AG04450 (cell line): ENCODE results near the gene OR7G2. TPM values are rescaled to one million over a fixed set of nuclear protein-coding genes. Genes with fewer than 3 reads are reported as not detected.

Experiments
- CTCF ChIA-PET: fragments of 300-600, 350-600 bp; formaldehyde crosslinking; extraction: SDS; loops from one replicate; lab custom pipeline; 2022; ENCODE audit warnings: antibody characterized with exemption, inconsistent platforms; lab: Charles Lee
- POLR2A ChIA-PET: fragments of 350-600 bp; formaldehyde crosslinking; extraction: SDS; loops from one replicate; lab custom pipeline; 2021; ENCODE audit warnings: antibody characterized with exemption, inconsistent platforms; lab: Yijun Ruan, JAX
- DNase-seq: peaks from one replicate; pipeline ENCODE4 v3.0.0-alpha.2; 2011; ENCODE audit warnings: low read depth, low spot score
- H3K27ac ChIP-seq: one replicate; pipeline ENCODE4 v1.5.1; 2012; ENCODE audit warnings: low read depth, low read length, control low read depth
- H3K27me3 ChIP-seq: one replicate; pipeline ENCODE4 v1.6.0; 2012; ENCODE audit warnings: low read length; ENCODE audit not compliant: control insufficient read depth, insufficient read depth
- H3K4me3 ChIP-seq: 2 replicates; pipeline ENCODE4 v1.5.1; 2011; ENCODE audit warnings: mild to moderate bottlenecking, low read depth, low read length, control low read depth
- H3K9me3 ChIP-seq: 2 replicates; pipeline ENCODE4 v1.5.1; 2012; ENCODE audit warnings: low read length; ENCODE audit not compliant: control insufficient read depth, insufficient read depth
- polyA plus RNA-seq: library from polyadenylated mRNA; depleted of rRNA; stranded (reverse); fragments of >200 nt; gene quantifications from 2 replicates; pipeline ENCODE4 v1.2.3, GENCODE V29; 2011
- TF ChIP-seq, protein P1 (sequence below): IDR thresholded peaks from 2 replicates; pipeline ENCODE4 v1.5.1; 2011; ENCODE audit warnings: low read depth, low read length, control low read depth, inconsistent platforms

Gene OR7G2
- polyA plus RNA-seq, 1 experiment: not detected

DNA sequence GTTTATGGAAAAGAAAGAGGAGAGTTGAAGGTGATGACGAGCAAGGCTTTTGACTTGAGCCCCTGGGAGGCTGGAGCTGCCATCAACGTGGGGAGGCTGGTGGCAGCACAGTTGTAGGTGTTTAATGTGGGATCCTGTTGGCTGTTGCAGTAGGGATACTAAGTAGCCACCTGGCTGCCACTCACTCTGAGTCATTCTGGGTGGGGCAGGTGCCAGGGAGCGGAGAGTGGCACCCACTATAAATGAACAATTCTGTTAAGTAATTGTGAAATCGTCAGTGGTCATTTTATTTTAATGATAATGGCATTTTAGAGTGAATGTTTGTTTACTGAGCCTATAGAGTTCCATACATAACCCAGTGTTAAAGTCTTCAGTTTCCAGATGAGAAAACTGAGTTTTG, 42.7 kb upstream of the OR7G2 start:
- ChIA-PET CTCF (no interaction called here), POLR2A (no interaction called here)
- Histone ChIP-seq H3K4me3 (no peak overlapping the region), H3K27ac (no peak overlapping the region), H3K9me3 (peaks cover 74% of the 10 kb centered on the region), H3K27me3 (no peaks in the 10 kb centered on the region)
- TF ChIP-seq, protein P1, sequence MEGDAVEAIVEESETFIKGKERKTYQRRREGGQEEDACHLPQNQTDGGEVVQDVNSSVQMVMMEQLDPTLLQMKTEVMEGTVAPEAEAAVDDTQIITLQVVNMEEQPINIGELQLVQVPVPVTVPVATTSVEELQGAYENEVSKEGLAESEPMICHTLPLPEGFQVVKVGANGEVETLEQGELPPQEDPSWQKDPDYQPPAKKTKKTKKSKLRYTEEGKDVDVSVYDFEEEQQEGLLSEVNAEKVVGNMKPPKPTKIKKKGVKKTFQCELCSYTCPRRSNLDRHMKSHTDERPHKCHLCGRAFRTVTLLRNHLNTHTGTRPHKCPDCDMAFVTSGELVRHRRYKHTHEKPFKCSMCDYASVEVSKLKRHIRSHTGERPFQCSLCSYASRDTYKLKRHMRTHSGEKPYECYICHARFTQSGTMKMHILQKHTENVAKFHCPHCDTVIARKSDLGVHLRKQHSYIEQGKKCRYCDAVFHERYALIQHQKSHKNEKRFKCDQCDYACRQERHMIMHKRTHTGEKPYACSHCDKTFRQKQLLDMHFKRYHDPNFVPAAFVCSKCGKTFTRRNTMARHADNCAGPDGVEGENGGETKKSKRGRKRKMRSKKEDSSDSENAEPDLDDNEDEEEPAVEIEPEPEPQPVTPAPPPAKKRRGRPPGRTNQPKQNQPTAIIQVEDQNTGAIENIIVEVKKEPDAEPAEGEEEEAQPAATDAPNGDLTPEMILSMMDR: no peak
- DNase-seq: no peak

DNA sequence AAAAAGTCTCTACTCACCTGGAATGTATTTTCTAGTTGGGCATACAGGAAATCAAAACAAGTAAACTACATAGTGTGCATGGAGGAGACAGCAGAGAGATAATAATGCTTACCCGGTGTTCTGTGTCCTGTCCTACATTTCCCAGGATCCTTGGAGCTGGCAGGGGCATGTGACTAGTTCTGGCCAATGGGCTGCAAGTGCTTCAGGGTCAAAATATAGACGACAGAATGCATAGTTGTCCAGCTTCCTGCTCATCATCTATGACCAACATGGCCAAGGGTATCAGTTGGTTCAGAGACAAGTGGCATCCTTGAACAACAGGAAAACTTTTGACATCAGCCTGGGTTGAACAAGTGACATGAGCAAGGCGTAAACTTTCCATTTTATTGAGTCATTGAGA, 41.4 kb upstream of the OR7G2 start:
- TF ChIP-seq, protein P1: no peak
- Histone ChIP-seq H3K27me3 (no peaks in the 10 kb centered on the region), H3K4me3 (no peak overlapping the region), H3K27ac (no peak overlapping the region), H3K9me3 (peaks cover 76% of the 10 kb centered on the region)
- ChIA-PET CTCF (no interaction called here), POLR2A (no interaction called here)
- no peak for DNase-seq

DNA sequence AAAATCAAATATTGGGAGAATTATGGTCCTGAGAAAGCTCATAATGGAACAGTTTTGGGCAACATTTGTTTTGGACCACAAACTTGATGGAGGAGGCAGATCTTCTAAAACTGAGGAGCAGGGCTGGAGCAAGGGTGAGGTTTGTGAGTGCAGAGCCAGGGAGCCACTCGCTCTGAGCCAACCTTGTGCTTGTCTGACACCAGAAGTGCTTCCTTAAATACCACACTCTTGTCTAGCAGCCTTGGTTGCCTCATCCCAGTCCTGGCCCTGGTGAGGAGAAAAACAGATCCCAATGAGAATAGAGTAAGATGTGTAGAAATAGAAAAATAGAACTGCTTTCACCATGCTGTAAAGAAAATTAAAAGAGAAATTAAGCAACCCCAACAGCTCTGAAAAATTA, 39.6 kb upstream of the OR7G2 start:
- H3K4me3 ChIP-seq: no peak overlapping the region
- TF ChIP-seq, protein P1: no peak
- POLR2A ChIA-PET: interaction anchor here (0.6 kb wide), 1 partner anchor 78 kb away, joined by 3 read pairs; no protein-coding TSS in a partner anchor

DNA sequence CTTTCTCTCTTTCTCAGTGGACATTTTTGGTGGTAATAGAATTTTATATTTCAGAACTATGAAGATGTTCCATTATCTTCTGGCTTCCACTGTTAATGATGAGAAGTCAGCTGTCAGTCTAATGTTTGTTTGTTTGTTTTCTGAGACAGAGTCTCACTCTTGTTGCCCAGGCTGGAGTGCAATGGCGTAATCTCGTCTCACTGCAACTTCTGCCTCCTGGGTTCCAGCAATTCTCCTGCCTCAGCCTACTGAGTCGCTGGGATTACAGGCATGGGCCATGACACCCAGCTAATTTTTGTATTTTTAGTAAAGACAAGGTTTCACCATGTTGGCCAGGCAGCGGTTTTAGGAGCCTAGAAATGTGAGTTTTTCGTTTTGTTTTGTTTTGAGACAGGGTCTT, 37.6 kb upstream of the OR7G2 start:
- no peak overlapping the region for H3K27ac ChIP-seq
- ChIA-PET CTCF (no interaction called here), POLR2A (no interaction called here)
- no peak overlapping the region for H3K4me3 ChIP-seq
- TF ChIP-seq, protein P1: no peak
- no peak for DNase-seq
- H3K9me3 ChIP-seq: peaks cover 43% of the 10 kb centered on the region
- no peaks in the 10 kb centered on the region for H3K27me3 ChIP-seq

More for the DNA sequence above, 39.6 kb upstream of the OR7G2 start:
- Histone ChIP-seq H3K9me3 (peaks cover 59% of the 10 kb centered on the region), H3K27me3 (no peaks in the 10 kb centered on the region), H3K27ac (no peak overlapping the region)
- DNase-seq: no peak
- CTCF ChIA-PET: interaction anchor here (0.6 kb wide), 1 partner anchor 37 kb away, joined by 5 read pairs; no protein-coding TSS in a partner anchor

DNA sequence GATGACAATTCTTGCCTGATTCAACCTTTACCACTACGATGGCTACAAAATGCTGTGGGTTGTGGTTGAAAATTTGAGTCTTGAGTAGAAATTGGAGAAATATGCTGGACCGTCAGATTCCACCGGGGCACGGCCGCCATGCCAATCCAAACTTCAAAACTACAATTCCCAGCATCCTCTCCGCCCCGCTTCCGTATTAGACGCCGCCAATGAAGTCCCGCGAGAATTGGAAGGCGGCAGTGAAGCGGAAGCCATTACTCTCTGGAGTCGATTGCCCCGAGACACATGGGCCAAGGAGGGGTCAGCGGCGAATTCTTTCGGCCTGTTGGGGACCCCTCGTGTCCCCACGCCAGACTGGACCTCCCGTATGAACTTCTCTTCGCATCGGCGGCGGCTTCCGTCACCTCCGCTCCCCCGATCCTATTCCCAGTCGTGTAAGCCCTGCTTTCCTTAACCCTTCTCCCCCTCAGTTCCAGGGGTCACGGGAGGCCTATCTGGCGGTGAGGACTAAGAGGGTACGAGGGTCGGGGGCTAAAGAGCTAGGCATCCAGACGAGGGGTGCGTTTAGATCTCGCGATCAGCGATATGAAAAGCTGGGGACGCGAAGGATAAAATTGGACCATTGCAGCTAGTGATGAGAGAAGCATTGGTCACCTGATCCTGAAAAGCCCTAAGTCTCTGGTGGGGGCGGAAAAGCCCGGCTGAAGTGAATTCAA, 33.0 kb upstream of the OR7G2 start, which contains the start of gene ZNF317:
Gene ZNF317 (plus strand): TSS at position 239 of the 716 bp plus-strand sequence. CDS start 15,620 bp downstream, outside the sequence.
- CTCF ChIA-PET: no interaction called here
- Histone ChIP-seq H3K4me3 (peak within 1 kb of the TSS; percentile 68), H3K27me3 (no peaks in the 10 kb centered on the region), H3K27ac (peak within 1 kb of the TSS; percentile 47), H3K9me3 (peaks cover 12% of the 10 kb centered on the region)
- TF ChIP-seq, protein P1: no peak
- DNase-seq: peak; percentile 78
- POLR2A ChIA-PET: no interaction called here
